Activated naive CD4-positive, alpha-beta T cell treated with anti-CD3 and anti-CD28 coated beads for 36 hours (primary cell): ENCODE data around the gene TPCN2. TPM values are rescaled to one million over a fixed set of nuclear protein-coding genes. Genes with fewer than 3 reads are reported as not detected.
"Not testable (repeated sequence)": the region's sequence is repeated elsewhere in the genome, so short reads cannot be mapped to it uniquely, and the experiment has no call there.

Source experiments
- CTCF ChIA-PET: fragments of 350-600 bp; sonication (Branson Sonifier 250); formaldehyde crosslinking; loops from one replicate; lab custom pipeline; 2021; ENCODE audit warnings: antibody characterized with exemption; lab: Charles Lee
- DNase-seq: peaks from one replicate; pipeline ENCODE4 v3.0.0-alpha.2; 2020
- H3K27ac Mint-ChIP-seq: one replicate; pipeline ENCODE4 v1.8.0; 2021; ENCODE audit warnings: mild to moderate bottlenecking, mixed read lengths
- H3K27me3 Mint-ChIP-seq: one replicate; pipeline ENCODE4 v1.8.0; 2021; ENCODE audit warnings: low read depth, mixed read lengths
- H3K36me3 Mint-ChIP-seq: one replicate; pipeline ENCODE4 v1.8.0; 2021; ENCODE audit warnings: low read depth, mixed read lengths
- H3K4me1 Mint-ChIP-seq: one replicate; pipeline ENCODE4 v1.8.0; 2021; ENCODE audit warnings: low read depth, mixed read lengths
- H3K4me3 Mint-ChIP-seq: one replicate; pipeline ENCODE4 v1.8.0; 2021; ENCODE audit warnings: mild to moderate bottlenecking, moderate library complexity, mixed read lengths
- H3K9me3 Mint-ChIP-seq: one replicate; pipeline ENCODE4 v1.8.0; 2021; ENCODE audit warnings: mixed read lengths
- intact Hi-C: fragments of 100-400 bp; cut with micrococcal nuclease; formaldehyde crosslinking; loops from one replicate; pipeline ENCODE4 v1.15.1; 2023
- total RNA-seq, 2 experiments: library from RNA; stranded (reverse); gene quantifications; one replicate each; pipeline ENCODE4 v1.2.3, GENCODE V29; 2021

TPCN2 gene
- total RNA-seq = 1 to 10 TPM; 7.0 to 8.0 TPM

GRCh38 chr11:69048694-69049489 lies at the start of gene TPCN2:
Gene TPCN2 (plus strand): TSS chr11:69048932. CDS start chr11:69048998, 66 bp downstream.
- no peaks in the 10 kb centered on the region for H3K36me3 Mint-ChIP-seq
- H3K27ac Mint-ChIP-seq = peak within 1 kb of the TSS; percentile 66
- peak; percentile 90 for DNase-seq
- H3K9me3 Mint-ChIP-seq = no peaks in the 10 kb centered on the region
- intact Hi-C loops = loop anchor here (1.0 to 5.0 kb wide), 5 partner anchors 146 to 1153 kb away; partner anchors contain the start of genes FADD, IGHMBP2, MRPL21 and PPP6R3
- CTCF ChIA-PET = no interaction called here
- peaks cover 16% of the 10 kb centered on the region for H3K4me1 Mint-ChIP-seq
- H3K27me3 Mint-ChIP-seq = no peaks in the 10 kb centered on the region
- H3K4me3 Mint-ChIP-seq = peak within 1 kb of the TSS; percentile 72

GRCh38 chr11:68999093-68999747 lies 49.5 kb upstream of the TPCN2 start:
- Mint-ChIP-seq H3K4me1 (no peaks in the 10 kb centered on the region), H3K36me3 (no peaks in the 10 kb centered on the region), H3K27ac (no peak overlapping the region), H3K9me3 (no peaks in the 10 kb centered on the region), H3K27me3 (no peaks in the 10 kb centered on the region), H3K4me3 (no peak overlapping the region)
- no peak for DNase-seq
- CTCF ChIA-PET = no interaction called here
- intact Hi-C loops = no loop called here

GRCh38 chr11:68999748-69000355 lies 48.9 kb upstream of the TPCN2 start:
- H3K27me3 Mint-ChIP-seq, H3K4me1 Mint-ChIP-seq, H3K27ac Mint-ChIP-seq, intact Hi-C loops, H3K9me3 Mint-ChIP-seq, H3K36me3 Mint-ChIP-seq, DNase-seq, H3K4me3 Mint-ChIP-seq, CTCF ChIA-PET: not testable (repeated sequence)

- intact Hi-C loops = no loop called here
- Mint-ChIP-seq H3K9me3 (no peaks in the 10 kb centered on the region), H3K27ac (no peak overlapping the region), H3K27me3 (peaks cover 2% of the 10 kb centered on the region), H3K4me1 (no peaks in the 10 kb centered on the region), H3K4me3 (no peak overlapping the region), H3K36me3 (no peaks in the 10 kb centered on the region)
- CTCF ChIA-PET = no interaction called here
- no peak for DNase-seq
Observed at GRCh38 chr11:69000391-69000790, 48.3 kb upstream of the TPCN2 start.

- no peaks in the 10 kb centered on the region for H3K4me1 Mint-ChIP-seq
- CTCF ChIA-PET = no interaction called here
- H3K9me3 Mint-ChIP-seq = no peaks in the 10 kb centered on the region
- no peaks in the 10 kb centered on the region for H3K36me3 Mint-ChIP-seq
- peaks cover 3% of the 10 kb centered on the region for H3K27me3 Mint-ChIP-seq
- no peak overlapping the region for H3K4me3 Mint-ChIP-seq
- intact Hi-C loops = no loop called here
- H3K27ac Mint-ChIP-seq = no peak overlapping the region
- no peak for DNase-seq
Observed at GRCh38 chr11:69000831-69001242, 47.9 kb upstream of the TPCN2 start.

- Mint-ChIP-seq H3K4me3 (no peak overlapping the region), H3K27ac (no peak overlapping the region), H3K9me3 (no peaks in the 10 kb centered on the region), H3K4me1 (no peaks in the 10 kb centered on the region), H3K36me3 (no peaks in the 10 kb centered on the region), H3K27me3 (peaks cover 3% of the 10 kb centered on the region)
- CTCF ChIA-PET = no interaction called here
- DNase-seq = no peak
- intact Hi-C loops = no loop called here
Observed at GRCh38 chr11:69001243-69002081, 47.3 kb upstream of the TPCN2 start.

- CTCF ChIA-PET = no interaction called here
Observed at GRCh38 chr11:69002110-69002569, 46.6 kb upstream of the TPCN2 start.

GRCh38 chr11:69002570-69003231 lies 46.0 kb upstream of the TPCN2 start:
- Mint-ChIP-seq H3K27me3 (peaks cover 3% of the 10 kb centered on the region), H3K9me3 (no peaks in the 10 kb centered on the region), H3K4me1 (no peaks in the 10 kb centered on the region), H3K4me3 (no peak overlapping the region), H3K27ac (no peak overlapping the region), H3K36me3 (no peaks in the 10 kb centered on the region)
- CTCF ChIA-PET = no interaction called here
- DNase-seq = no peak
- intact Hi-C loops = no loop called here

More at GRCh38 chr11:69002110-69002569, 46.6 kb upstream of the TPCN2 start:
- intact Hi-C loops = no loop called here
- H3K4me1 Mint-ChIP-seq = no peaks in the 10 kb centered on the region
- DNase-seq = no peak
- peaks cover 3% of the 10 kb centered on the region for H3K27me3 Mint-ChIP-seq
- no peaks in the 10 kb centered on the region for H3K36me3 Mint-ChIP-seq
- H3K27ac Mint-ChIP-seq = no peak overlapping the region
- H3K4me3 Mint-ChIP-seq = no peak overlapping the region
- H3K9me3 Mint-ChIP-seq = no peaks in the 10 kb centered on the region

- no peaks in the 10 kb centered on the region for H3K9me3 Mint-ChIP-seq
- intact Hi-C loops = no loop called here
- H3K4me3 Mint-ChIP-seq = no peak overlapping the region
- H3K4me1 Mint-ChIP-seq = no peaks in the 10 kb centered on the region
- CTCF ChIA-PET = no interaction called here
- H3K27me3 Mint-ChIP-seq = peaks cover 3% of the 10 kb centered on the region
- H3K36me3 Mint-ChIP-seq = no peaks in the 10 kb centered on the region
- no peak overlapping the region for H3K27ac Mint-ChIP-seq
- no peak for DNase-seq
Observed at GRCh38 chr11:69003301-69003865, 45.3 kb upstream of the TPCN2 start.

GRCh38 chr11:69003866-69004367 lies 44.8 kb upstream of the TPCN2 start:
- CTCF ChIA-PET = no interaction called here
- DNase-seq = no peak
- peaks cover 3% of the 10 kb centered on the region for H3K27me3 Mint-ChIP-seq
- H3K4me3 Mint-ChIP-seq = no peak overlapping the region
- H3K9me3 Mint-ChIP-seq = no peaks in the 10 kb centered on the region
- intact Hi-C loops = no loop called here
- no peaks in the 10 kb centered on the region for H3K4me1 Mint-ChIP-seq
- H3K27ac Mint-ChIP-seq = no peak overlapping the region
- H3K36me3 Mint-ChIP-seq = no peaks in the 10 kb centered on the region

- Mint-ChIP-seq H3K27me3 (peaks cover 3% of the 10 kb centered on the region), H3K27ac (no peak overlapping the region), H3K4me3 (no peak overlapping the region), H3K36me3 (no peaks in the 10 kb centered on the region), H3K4me1 (no peaks in the 10 kb centered on the region), H3K9me3 (no peaks in the 10 kb centered on the region)
- intact Hi-C loops = no loop called here
- DNase-seq = no peak
- CTCF ChIA-PET = interaction anchor here (0.6 kb wide), 1 partner anchor 96 kb away, joined by 5 read pairs; no protein-coding TSS in a partner anchor
Observed at GRCh38 chr11:69004411-69005182, 44.1 kb upstream of the TPCN2 start.
